DND-41 (cell line): ENCODE results near the gene VIPAS39.

ENCODE experiments used
- CTCF ChIP-seq: IDR thresholded peaks from 2 replicates; pipeline ENCODE4 v1.5.1; 2012; ENCODE audit warnings: borderline replicate concordance, low read length, moderate library complexity, mild to moderate bottlenecking; ENCODE audit not compliant: poor library complexity, severe bottlenecking; ENCODE audit errors: extremely low read depth
- EZH2 ChIP-seq: IDR thresholded peaks from 3 replicates; pipeline ENCODE4 v1.6.1; 2012; ENCODE audit warnings: borderline replicate concordance, low read depth, mild to moderate bottlenecking, moderate library complexity, low read length, inconsistent platforms; ENCODE audit not compliant: severe bottlenecking

GRCh38 chr14:77390188-77390587 is 67.2 kb downstream of the VIPAS39 start:
- TF ChIP-seq CTCF: no peak
- no peak for TF ChIP-seq EZH2
